Measurements from ENCODE around the gene SNTG2.

Gene SNTG2

DNA sequence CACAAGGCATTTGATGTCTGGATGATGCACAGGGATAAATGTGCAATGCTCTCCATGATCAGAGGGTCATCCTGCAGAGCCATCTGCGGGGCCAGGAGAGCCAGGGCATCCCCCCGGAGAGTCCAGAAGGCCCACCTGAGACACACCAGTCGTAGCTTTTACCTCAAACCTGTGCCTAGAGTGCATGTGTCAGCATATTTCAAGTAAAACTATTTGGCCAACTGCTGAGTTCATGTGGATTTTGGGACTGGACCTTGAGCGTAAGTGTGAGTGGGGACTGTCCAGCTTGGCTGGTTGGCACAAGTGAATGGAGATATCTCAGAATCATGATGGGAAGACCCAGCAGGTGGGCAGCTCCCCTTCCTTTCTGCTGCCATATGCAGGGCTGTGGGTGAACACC, 314.8 kb downstream of the SNTG2 start:
- TF ChIP-seq, protein P1, sequence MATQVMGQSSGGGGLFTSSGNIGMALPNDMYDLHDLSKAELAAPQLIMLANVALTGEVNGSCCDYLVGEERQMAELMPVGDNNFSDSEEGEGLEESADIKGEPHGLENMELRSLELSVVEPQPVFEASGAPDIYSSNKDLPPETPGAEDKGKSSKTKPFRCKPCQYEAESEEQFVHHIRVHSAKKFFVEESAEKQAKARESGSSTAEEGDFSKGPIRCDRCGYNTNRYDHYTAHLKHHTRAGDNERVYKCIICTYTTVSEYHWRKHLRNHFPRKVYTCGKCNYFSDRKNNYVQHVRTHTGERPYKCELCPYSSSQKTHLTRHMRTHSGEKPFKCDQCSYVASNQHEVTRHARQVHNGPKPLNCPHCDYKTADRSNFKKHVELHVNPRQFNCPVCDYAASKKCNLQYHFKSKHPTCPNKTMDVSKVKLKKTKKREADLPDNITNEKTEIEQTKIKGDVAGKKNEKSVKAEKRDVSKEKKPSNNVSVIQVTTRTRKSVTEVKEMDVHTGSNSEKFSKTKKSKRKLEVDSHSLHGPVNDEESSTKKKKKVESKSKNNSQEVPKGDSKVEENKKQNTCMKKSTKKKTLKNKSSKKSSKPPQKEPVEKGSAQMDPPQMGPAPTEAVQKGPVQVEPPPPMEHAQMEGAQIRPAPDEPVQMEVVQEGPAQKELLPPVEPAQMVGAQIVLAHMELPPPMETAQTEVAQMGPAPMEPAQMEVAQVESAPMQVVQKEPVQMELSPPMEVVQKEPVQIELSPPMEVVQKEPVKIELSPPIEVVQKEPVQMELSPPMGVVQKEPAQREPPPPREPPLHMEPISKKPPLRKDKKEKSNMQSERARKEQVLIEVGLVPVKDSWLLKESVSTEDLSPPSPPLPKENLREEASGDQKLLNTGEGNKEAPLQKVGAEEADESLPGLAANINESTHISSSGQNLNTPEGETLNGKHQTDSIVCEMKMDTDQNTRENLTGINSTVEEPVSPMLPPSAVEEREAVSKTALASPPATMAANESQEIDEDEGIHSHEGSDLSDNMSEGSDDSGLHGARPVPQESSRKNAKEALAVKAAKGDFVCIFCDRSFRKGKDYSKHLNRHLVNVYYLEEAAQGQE (IDR thresholded peaks at IDR 0.05; ENCODE audit: insufficient read depth in 1 of 2, low read depth in 2 of 2, low read length in 2 of 2), result no peak
- TF ChIP-seq TAF1 (IDR thresholded peaks at IDR 0.05; ENCODE audit: borderline replicate concordance, insufficient read depth, low read length), result no peak
- TF ChIP-seq POLR2AphosphoS5 (IDR thresholded peaks at IDR 0.05; ENCODE audit: low read depth, low read length), result no peak
- no peak for TF ChIP-seq FOXP2 (optimal IDR thresholded peaks at IDR 0.05; ENCODE audit: borderline replicate concordance, extremely low read depth, extremely low read length, insufficient read depth)
- no peak for TF ChIP-seq SIN3A (IDR thresholded peaks at IDR 0.05; ENCODE audit: borderline replicate concordance, insufficient read depth, low read length)

DNA sequence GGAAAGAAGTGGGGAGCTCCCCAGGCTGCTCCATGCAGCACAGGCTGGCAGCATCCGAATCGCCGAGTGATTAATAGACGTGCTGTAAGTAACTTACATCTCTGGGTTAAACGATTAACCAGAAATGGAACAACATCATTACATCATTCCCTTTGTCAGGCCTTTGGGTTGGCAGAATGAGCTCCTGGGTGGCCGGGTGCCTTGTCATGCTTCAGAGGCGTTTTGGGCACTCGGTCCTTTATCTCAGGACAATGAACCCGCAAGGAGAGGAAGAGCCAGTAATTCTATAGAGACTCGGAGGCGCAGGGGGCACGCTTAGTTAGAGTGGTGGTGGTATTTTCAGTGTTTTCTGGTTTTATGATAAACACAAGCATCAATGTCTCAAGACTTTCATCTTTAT, 315.7 kb downstream of the SNTG2 start:
- TF ChIP-seq, protein P1 (IDR thresholded peaks at IDR 0.05; ENCODE audit: insufficient read depth in 1 of 2, low read depth in 2 of 2, low read length in 2 of 2), result no peak
- TF ChIP-seq FOXP2 (optimal IDR thresholded peaks at IDR 0.05; ENCODE audit: borderline replicate concordance, extremely low read depth, extremely low read length, insufficient read depth), result no peak
- no peak for TF ChIP-seq TAF1 (IDR thresholded peaks at IDR 0.05; ENCODE audit: borderline replicate concordance, insufficient read depth, low read length)
- TF ChIP-seq SIN3A (IDR thresholded peaks at IDR 0.05; ENCODE audit: borderline replicate concordance, insufficient read depth, low read length), result no peak
- TF ChIP-seq POLR2AphosphoS5 (IDR thresholded peaks at IDR 0.05; ENCODE audit: low read depth, low read length), result no peak

DNA sequence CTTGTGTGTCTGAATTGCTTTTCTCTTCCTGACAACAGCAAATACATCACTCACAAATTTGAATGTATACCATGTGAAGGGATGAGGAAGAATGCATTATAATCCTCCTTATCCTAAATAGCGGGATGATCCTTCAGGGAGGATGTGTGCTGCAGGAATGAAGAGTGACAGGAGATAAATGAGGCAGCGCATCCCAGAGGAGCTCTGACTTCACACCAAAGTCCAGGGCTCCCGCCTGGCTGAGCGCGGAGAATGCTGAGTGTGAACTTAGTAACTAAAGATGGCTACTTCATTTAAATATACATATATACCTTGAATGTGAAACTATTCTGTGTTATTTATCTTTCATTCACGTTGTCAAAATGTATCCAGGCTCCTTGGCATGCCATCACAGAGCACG, 317.4 kb downstream of the SNTG2 start:
- TF ChIP-seq, protein P1 (IDR thresholded peaks at IDR 0.05; ENCODE audit: insufficient read depth in 1 of 2, low read depth in 2 of 2, low read length in 2 of 2), result no peak
- TF ChIP-seq FOXP2 (optimal IDR thresholded peaks at IDR 0.05; ENCODE audit: borderline replicate concordance, extremely low read depth, extremely low read length, insufficient read depth), result no peak
- no peak for TF ChIP-seq TAF1 (IDR thresholded peaks at IDR 0.05; ENCODE audit: borderline replicate concordance, insufficient read depth, low read length)
- no peak for TF ChIP-seq POLR2AphosphoS5 (IDR thresholded peaks at IDR 0.05; ENCODE audit: low read depth, low read length)
- no peak for TF ChIP-seq SIN3A (IDR thresholded peaks at IDR 0.05; ENCODE audit: borderline replicate concordance, insufficient read depth, low read length)

DNA sequence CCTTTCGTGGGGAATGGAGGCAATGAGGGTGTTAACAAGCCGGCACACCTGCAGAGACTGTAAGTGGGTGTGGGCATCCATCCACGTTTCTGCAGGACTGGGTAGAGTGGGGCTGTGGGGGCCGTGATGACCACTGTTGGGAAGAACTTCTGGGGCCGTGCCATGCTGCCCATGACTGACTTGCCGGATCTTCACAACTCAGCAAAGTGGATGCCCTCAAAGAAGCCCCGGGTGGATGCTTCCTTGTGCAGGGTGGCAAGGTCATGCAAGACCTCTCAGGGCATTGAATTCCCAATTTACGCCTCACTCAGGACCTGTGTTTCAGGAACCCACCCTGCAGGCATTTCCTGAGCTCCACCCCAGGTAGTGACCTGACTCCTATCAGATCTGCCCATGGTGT, 319.2 kb downstream of the SNTG2 start:
- TF ChIP-seq POLR2AphosphoS5 (IDR thresholded peaks at IDR 0.05; ENCODE audit: low read depth, low read length) (no peak), SIN3A (IDR thresholded peaks at IDR 0.05; ENCODE audit: borderline replicate concordance, insufficient read depth, low read length) (no peak), FOXP2 (optimal IDR thresholded peaks at IDR 0.05; ENCODE audit: borderline replicate concordance, extremely low read depth, extremely low read length, insufficient read depth) (no peak), TAF1 (IDR thresholded peaks at IDR 0.05; ENCODE audit: borderline replicate concordance, insufficient read depth, low read length) (no peak)
- TF ChIP-seq, protein P1 (IDR thresholded peaks at IDR 0.05; ENCODE audit: insufficient read depth in 1 of 2, low read depth in 2 of 2, low read length in 2 of 2), result no peak

DNA sequence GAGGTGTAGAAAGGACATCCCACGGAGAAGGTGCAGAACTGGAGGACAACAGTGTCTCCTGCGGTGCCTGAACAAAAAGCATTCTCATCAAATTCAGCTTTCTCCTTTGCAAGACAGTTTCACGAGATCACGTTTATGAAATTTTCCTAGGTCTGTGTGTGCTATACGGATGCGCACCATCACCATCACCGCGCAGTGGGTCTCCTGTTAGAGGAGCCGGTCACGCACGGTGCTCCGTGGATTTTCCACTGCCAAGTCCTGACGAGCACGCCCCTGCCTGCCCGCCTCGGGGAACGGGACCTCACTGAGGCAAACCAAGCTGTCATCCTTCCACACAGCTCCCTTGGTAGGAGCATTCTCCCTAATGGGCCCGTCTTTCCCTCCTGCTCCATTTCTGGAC, 322.2 kb downstream of the SNTG2 start:
- TF ChIP-seq TAF1 (IDR thresholded peaks at IDR 0.05; ENCODE audit: borderline replicate concordance, insufficient read depth, low read length) (no peak), SIN3A (IDR thresholded peaks at IDR 0.05; ENCODE audit: borderline replicate concordance, insufficient read depth, low read length) (no peak), FOXP2 (optimal IDR thresholded peaks at IDR 0.05; ENCODE audit: borderline replicate concordance, extremely low read depth, extremely low read length, insufficient read depth) (no peak), POLR2AphosphoS5 (IDR thresholded peaks at IDR 0.05; ENCODE audit: low read depth, low read length) (no peak)
- TF ChIP-seq, protein P1 (IDR thresholded peaks at IDR 0.05; ENCODE audit: insufficient read depth in 1 of 2, low read depth in 2 of 2, low read length in 2 of 2), result no peak
